GM18951 (cell line): ENCODE data around the gene CRIP3.

Source experiments
- POLR2A ChIP-seq: IDR thresholded peaks from 4 replicates; pipeline ENCODE4 v1.6.1; 2011; ENCODE audit warnings: mild to moderate bottlenecking; ENCODE audit not compliant: insufficient read length, insufficient read depth; ENCODE audit errors: extremely low read depth
- in situ Hi-C: fragments of 300-500 bp; cut with MboI; formaldehyde crosslinking; loops from one replicate; pipeline ENCODE4 v1.12.0; 2022; ENCODE audit warnings: low sequenced_read_pairs, mixed read lengths, inconsistent platforms; ENCODE audit not compliant: unreplicated experiment

CRIP3 gene

DNA sequence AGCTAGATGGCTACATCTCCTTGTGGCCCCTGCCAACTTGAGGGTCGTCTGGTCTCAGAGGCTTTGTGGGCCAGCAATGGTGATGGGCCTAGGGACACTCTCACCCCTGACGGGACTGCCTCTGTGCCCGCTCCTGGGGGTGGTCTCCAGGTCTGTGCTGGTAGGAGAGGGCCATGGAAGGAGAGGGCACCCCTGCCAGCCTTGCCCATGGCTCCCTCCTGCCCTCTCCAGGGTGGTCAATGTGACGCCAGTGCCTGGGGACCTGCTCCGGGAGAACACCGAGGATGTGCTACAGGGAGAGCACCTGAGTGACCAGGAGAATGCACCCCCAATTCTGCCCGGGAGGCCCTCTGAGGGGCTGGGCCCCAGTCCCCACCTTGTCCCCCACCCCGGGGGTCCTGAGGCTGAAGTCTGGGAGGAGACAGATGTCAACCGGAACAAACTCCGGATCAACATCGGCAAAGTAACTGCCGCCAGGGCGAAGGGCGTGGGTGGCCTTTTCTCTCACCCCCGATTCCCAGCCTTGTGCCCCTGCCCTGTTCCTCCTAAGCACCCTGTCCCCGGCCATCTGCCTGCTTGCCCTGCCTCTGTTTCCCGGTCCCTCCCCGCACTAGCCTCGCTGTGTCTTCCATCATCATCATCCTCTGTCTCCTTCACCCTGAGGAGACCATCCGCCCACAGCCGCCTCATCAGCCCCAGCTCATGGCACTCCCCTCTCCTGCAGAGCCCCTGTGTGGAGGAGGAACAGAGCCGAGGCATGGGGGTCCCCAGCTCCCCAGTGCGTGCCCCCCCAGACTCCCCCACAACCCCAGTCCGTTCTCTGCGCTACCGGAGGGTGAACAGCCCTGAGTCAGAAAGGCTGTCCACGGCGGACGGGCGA lies 49.6 kb downstream of the CRIP3 start:
- TF ChIP-seq POLR2A, result no peak
- in situ Hi-C loops, result loop anchor here (10.0 kb wide), 1 partner anchor 246 kb away; no protein-coding TSS in a partner anchor

DNA sequence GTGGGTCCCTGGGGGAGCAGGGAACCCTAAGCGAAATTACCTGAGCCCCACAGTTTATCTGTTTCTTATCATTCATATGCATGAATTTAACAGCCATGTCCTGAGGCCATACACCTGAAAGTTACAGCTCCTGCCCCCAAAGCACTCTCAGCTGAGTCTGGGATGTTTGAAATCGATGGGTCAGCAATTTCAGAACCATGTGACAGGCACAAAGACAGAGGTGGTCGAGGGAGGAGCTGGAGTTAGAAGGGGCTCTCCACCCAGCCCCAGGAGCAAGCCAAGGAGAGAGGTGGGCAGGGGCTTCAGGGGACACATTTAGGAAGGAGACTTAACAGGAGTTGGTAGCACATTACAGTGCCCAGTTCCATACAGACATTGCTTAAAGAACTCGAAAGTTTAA lies 50.4 kb downstream of the CRIP3 start:
- in situ Hi-C loops, result loop anchor here (10.0 kb wide), 1 partner anchor 247 kb away; no protein-coding TSS in a partner anchor
- no peak for TF ChIP-seq POLR2A

DNA sequence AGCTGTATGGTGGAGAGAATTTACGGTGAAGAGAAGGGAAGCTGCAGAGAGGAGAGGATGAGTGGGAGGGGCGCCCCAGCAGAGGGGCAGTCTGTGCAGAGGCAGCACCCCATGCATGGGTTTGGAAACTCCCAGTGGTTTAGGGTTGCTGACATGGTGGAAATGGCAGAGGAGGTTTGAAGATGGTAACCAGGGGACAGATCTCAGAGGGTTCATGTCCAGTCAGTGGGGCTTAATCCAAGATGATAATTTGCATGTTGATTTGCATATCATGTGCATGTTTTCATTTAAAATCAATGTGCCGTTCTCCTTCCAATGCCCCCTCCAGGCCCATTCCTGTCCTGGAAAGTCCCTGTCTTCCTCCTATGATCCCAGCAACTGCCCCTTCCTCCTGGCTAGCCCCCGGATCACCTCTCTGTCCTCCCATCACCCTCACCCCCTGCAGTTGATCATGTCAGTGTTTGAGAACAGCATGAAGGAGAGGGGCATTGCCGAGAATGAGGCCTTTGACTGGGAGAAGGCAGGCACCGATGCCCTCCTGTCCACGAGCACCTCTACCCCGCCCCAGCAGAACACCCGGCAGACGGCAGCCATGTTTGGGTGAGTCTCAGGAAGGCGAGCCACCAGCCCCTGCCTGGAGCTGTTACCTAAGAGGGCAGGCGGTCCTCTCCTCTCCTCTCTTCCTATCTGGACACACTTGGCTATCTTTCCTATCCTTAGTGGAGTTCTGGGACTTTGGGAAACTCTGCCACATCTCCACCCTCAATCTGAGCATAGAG lies 51.1 kb downstream of the CRIP3 start:
- in situ Hi-C loops, result loop anchor here (10.0 kb wide), 1 partner anchor 247 kb away; no protein-coding TSS in a partner anchor
- TF ChIP-seq POLR2A, result no peak

DNA sequence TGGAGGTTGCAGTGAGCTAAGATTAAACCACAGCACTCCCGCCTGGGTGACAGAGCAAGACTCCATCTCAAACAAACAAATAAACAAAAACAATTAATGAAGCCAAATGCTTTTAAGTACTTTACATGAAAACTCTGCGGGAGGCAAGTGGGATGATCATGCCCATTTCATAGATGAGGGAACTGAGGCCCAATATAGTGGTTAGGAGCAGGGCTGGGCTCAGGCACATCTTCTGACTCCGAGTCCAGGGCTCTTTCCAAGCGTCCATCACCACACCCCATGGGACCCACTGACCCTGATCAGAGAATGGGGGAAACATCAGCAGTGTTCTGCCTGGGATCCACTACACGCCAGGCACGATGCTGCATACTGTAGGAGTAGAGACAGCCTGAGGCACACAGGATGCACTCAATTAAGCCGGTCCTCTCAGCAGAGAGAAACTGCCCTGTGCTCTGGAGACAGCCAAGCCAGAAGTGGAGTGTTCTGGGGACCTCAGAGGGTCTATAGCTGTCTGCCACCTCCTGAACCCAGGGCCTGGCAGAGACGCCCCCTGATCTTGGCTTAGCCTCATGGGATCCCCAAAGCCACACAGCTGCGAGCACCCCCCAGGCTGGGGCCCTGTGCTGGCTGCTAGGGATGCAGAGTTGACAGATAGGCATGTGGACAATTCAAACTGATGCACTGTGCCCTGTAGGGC lies 51.8 kb downstream of the CRIP3 start:
- TF ChIP-seq POLR2A, result no peak
- in situ Hi-C loops, result loop anchor here (10.0 kb wide), 1 partner anchor 248 kb away; no protein-coding TSS in a partner anchor
